K562 (cell line): Measurements from ENCODE around the gene RMND5B. TPM values are rescaled to one million over a fixed set of nuclear protein-coding genes. Genes with fewer than 3 reads are reported as not detected.
A peak's percentile ranks its signal among the peaks of the same experiment; 100 is the strongest.

Experiments
- ADNP ChIP-seq: fragments of 200-800 bp; sonication (Bioruptor generic); IDR thresholded peaks from 2 replicates; pipeline ENCODE4 v1.6.1; 2016; ENCODE audit warnings: missing genetic modification characterization, missing compliant biosample characterization
- BRF1 ChIP-seq: IDR thresholded peaks from 3 replicates; pipeline ENCODE4 v1.6.1; 2011; ENCODE audit warnings: borderline replicate concordance, mild to moderate bottlenecking; ENCODE audit not compliant: insufficient read length; ENCODE audit errors: extremely low read depth
- CBX3 ChIP-seq, 2 experiments: IDR thresholded peaks; 1 replicate in 1 of 2; 2 replicates in 1 of 2; pipeline ENCODE4 v1.6.1; 2012; ENCODE audit warnings: inconsistent platforms in 2 of 2, low read length in 2 of 2, borderline replicate concordance in 1 of 2, control low read depth in 1 of 2
- ELF4 ChIP-seq: fragments of 450-650 bp; formaldehyde crosslinking; IDR thresholded peaks from 2 replicates; pipeline ENCODE4 v1.4.0; 2022; ENCODE audit warnings: missing genetic modification characterization
- ESRRA ChIP-seq: fragments of 450-650 bp; IDR thresholded peaks from 2 replicates; pipeline ENCODE4 v1.6.1; 2014; ENCODE audit warnings: low read depth, mild to moderate bottlenecking, moderate library complexity, borderline replicate concordance
- POLR3A ChIP-seq: IDR thresholded peaks from 2 replicates; pipeline ENCODE4 v1.6.1; 2011; ENCODE audit warnings: borderline replicate concordance, mild to moderate bottlenecking, moderate library complexity; ENCODE audit not compliant: insufficient read length, insufficient read depth; ENCODE audit errors: extremely low read depth
- SNIP1 ChIP-seq: fragments of 450-650 bp; IDR thresholded peaks from 2 replicates; pipeline ENCODE4 v1.7.1; 2017; ENCODE audit warnings: low read depth, mild to moderate bottlenecking
- TCFL5 ChIP-seq: fragments of 250-450 bp; sonication (Bioruptor Pico); conservative IDR thresholded peaks from 2 replicates; pipeline ENCODE4 v1.6.1; 2021; ENCODE audit warnings: mild to moderate bottlenecking, moderate library complexity, matching md5 sums
- XRCC3 ChIP-seq: fragments of 450-650 bp; IDR thresholded peaks from 2 replicates; pipeline ENCODE4 v1.6.1; 2017; ENCODE audit warnings: mild to moderate bottlenecking, moderate library complexity
- ZBTB12 ChIP-seq: fragments of 250-450 bp; sonication (Bioruptor Pico); IDR thresholded peaks from 2 replicates; pipeline ENCODE4 v1.4.0; 2020
- ZFPM2 ChIP-seq: fragments of 250-450 bp; sonication (Bioruptor Pico); IDR thresholded peaks from 2 replicates; pipeline ENCODE4 v1.5.1; 2022; ENCODE audit warnings: mild to moderate bottlenecking
- ZNF316 ChIP-seq: fragments of 450-650 bp; IDR thresholded peaks from 2 replicates; pipeline ENCODE4 v1.6.1; 2016
- ZNF511 ChIP-seq: sonication (generic); formaldehyde crosslinking; IDR thresholded peaks from 2 replicates; pipeline ENCODE4 v1.8.0; 2022; ENCODE audit warnings: mild to moderate bottlenecking, missing genetic modification reagents
- ZNF740 ChIP-seq, 3 experiments: fragments of 200-800 bp in 1 of 3; sonication (Bioruptor generic) in 1 of 3; sonication (generic) in 1 of 3; formaldehyde crosslinking in 1 of 3; IDR thresholded peaks; 2 replicates each; pipeline versions ENCODE4 v1.6.1 to v1.8.0; 2016 to 2022; ENCODE audit warnings: mild to moderate bottlenecking in 2 of 3, missing compliant biosample characterization in 2 of 3, missing genetic modification characterization in 2 of 3, missing genetic modification reagents in 1 of 3
- polyA plus RNA-seq, 8 experiments: library from polyadenylated mRNA; depleted of rRNA in 4 of 8; stranded (reverse) in 5 of 8; unstranded in 3 of 8; fragments of >200 nt; fragmentation: Nextera tagmentation in 2 of 8; fragmentation: Illumina TruSeq in 1 of 8; extraction: Ambion mirVana in 2 of 8; extraction: Trizol in 1 of 8; gene quantifications; 2 replicates each; pipeline versions ENCODE4 v1.2.1 to v1.2.3, GENCODE V29; 2011 to 2014; ENCODE audit warnings: inconsistent platforms in 1 of 8, missing spikeins in 1 of 8
- total RNA-seq, 7 experiments: library from RNA; depleted of rRNA in 6 of 7; stranded (reverse); fragments of >200 nt in 6 of 7; fragmentation: Illumina TruSeq in 2 of 7; extraction: Trizol in 2 of 7; gene quantifications; 2 replicates each; pipeline versions ENCODE4 v1.2.1 to v1.2.3, GENCODE V29; 2011 to 2021; ENCODE audit warnings: low replicate concordance in 1 of 7
- TF ChIP-seq, protein P1 (sequence below), 3 experiments: IDR thresholded peaks in 2 of 3; conservative IDR thresholded peaks in 1 of 3; 2 replicates each; pipeline ENCODE4 v1.5.1; 2011 to 2012; ENCODE audit warnings: low read length in 3 of 3, mild to moderate bottlenecking in 3 of 3, control low read depth in 2 of 3, improper control_type of control experiment in 1 of 3, inconsistent platforms in 1 of 3, low read depth in 1 of 3, mixed read lengths in 1 of 3, moderate library complexity in 1 of 3; ENCODE audit not compliant: insufficient read depth in 2 of 3

RMND5B gene
- total and polyA plus RNA-seq, 9 of the 15 experiments (the other 6 are each of a cell fraction or from before 2014, with no cell fraction given), result 2.6 to 57.0 (median 28.3) TPM

GRCh38 chr5:178130576-178131445, at the start of gene RMND5B (continued):
- TF ChIP-seq ELF4 (CRISPR knock-in tag) (0 out of 2 replicates have a peak, but pooled peaks have one; percentile 9), TCFL5 (CRISPR knock-in tag) (no peak), ZNF740 (CRISPR knock-in tag; IDR thresholded peaks at IDR 0.05) (no peak), ZNF740 (tag; IDR thresholded peaks at IDR 0.05) (no peak), ZBTB12 (CRISPR knock-in tag) (no peak), ESRRA (peak; percentile 91; the same call in 1 of the 2 replicates), BRF1 (no peak), XRCC3 (no peak), SNIP1 (no peak), CBX3 (IDR thresholded peaks at IDR 0.05; ENCODE audit: borderline replicate concordance in 1 of 2, low read length in 2 of 2) (0 out of 3 replicates have a peak, but pooled peaks of 1 of the 2 experiments have one; percentile 41), ZNF511 (CRISPR knock-in tag) (no peak), ADNP (no peak), POLR3A (no peak), ZFPM2 (CRISPR knock-in tag) (no peak), ZNF316 (no peak)
- TF ChIP-seq, protein P1, sequence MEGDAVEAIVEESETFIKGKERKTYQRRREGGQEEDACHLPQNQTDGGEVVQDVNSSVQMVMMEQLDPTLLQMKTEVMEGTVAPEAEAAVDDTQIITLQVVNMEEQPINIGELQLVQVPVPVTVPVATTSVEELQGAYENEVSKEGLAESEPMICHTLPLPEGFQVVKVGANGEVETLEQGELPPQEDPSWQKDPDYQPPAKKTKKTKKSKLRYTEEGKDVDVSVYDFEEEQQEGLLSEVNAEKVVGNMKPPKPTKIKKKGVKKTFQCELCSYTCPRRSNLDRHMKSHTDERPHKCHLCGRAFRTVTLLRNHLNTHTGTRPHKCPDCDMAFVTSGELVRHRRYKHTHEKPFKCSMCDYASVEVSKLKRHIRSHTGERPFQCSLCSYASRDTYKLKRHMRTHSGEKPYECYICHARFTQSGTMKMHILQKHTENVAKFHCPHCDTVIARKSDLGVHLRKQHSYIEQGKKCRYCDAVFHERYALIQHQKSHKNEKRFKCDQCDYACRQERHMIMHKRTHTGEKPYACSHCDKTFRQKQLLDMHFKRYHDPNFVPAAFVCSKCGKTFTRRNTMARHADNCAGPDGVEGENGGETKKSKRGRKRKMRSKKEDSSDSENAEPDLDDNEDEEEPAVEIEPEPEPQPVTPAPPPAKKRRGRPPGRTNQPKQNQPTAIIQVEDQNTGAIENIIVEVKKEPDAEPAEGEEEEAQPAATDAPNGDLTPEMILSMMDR (IDR thresholded peaks at IDR 0.05 in 2 of 3, conservative IDR thresholded peaks at IDR 0.05 in 1 of 3; ENCODE audit: insufficient read depth in 2 of 3, low read depth in 1 of 3, low read length in 3 of 3), result 0 out of 6 replicates have a peak, but pooled peaks of 1 of the 3 experiments have one; percentile 0
